Activated CD8-positive, alpha-beta T cell treated with anti-CD3 and anti-CD28 coated beads for 36 hours (primary cell): ENCODE data around the gene CMTM1. TPM values are rescaled to one million over a fixed set of nuclear protein-coding genes. Genes with fewer than 3 reads are reported as not detected.

ENCODE experiments used
- ATAC-seq: fragments of 200-7000 bp; cut with Tn5 transposase; one replicate; pipeline ENCODE4 v1.10.0; 2021; ENCODE audit warnings: mild to moderate bottlenecking, moderate library complexity
- CTCF ChIA-PET: fragments of 350-600 bp; sonication (Branson Sonifier 250); formaldehyde crosslinking; loops from one replicate; lab custom pipeline; 2021; ENCODE audit warnings: antibody characterized with exemption; lab: Charles Lee
- POLR2A ChIA-PET: fragments of 350-600 bp; sonication (Branson Sonifier 250); formaldehyde crosslinking; loops from one replicate; lab custom pipeline; 2021; ENCODE audit warnings: antibody characterized with exemption; lab: Charles Lee
- DNase-seq: peaks from one replicate; pipeline ENCODE4 v3.0.0-alpha.2; 2020
- H3K27ac Mint-ChIP-seq: one replicate; pipeline ENCODE4 v1.8.0; 2021; ENCODE audit warnings: mild to moderate bottlenecking, mixed read lengths
- H3K27me3 Mint-ChIP-seq: one replicate; pipeline ENCODE4 v1.8.0; 2021; ENCODE audit warnings: mixed read lengths
- H3K36me3 Mint-ChIP-seq: one replicate; pipeline ENCODE4 v1.8.0; 2021; ENCODE audit warnings: low read depth, mixed read lengths
- H3K4me1 Mint-ChIP-seq: one replicate; pipeline ENCODE4 v1.8.0; 2021; ENCODE audit warnings: low read depth, mixed read lengths
- H3K4me3 Mint-ChIP-seq: one replicate; pipeline ENCODE4 v1.8.0; 2021; ENCODE audit warnings: mild to moderate bottlenecking, moderate library complexity, mixed read lengths
- H3K9me3 Mint-ChIP-seq: one replicate; pipeline ENCODE4 v1.8.0; 2021; ENCODE audit warnings: mixed read lengths
- CTCF ChIP-seq: fragments of 200-600 bp; IDR thresholded peaks from one replicate; pipeline ENCODE4 v1.8.0; 2022; ENCODE audit warnings: antibody characterized with exemption, mild to moderate bottlenecking
- intact Hi-C: fragments of 100-400 bp; cut with micrococcal nuclease; formaldehyde crosslinking; loops from one replicate; pipeline ENCODE4 v1.10.0; 2022
- total RNA-seq, 2 experiments: library from RNA; stranded (reverse); gene quantifications; one replicate each; pipeline ENCODE4 v1.2.3, GENCODE V29; 2021

CMTM1 gene
- total RNA-seq, 2 experiments from 2014 or later = 5.4 to 6.2 TPM

GRCh38 chr16:66552286-66553177, 13.7 kb upstream of the CMTM1 start, which contains the start of gene CKLF:
Gene CKLF (plus strand): TSS chr16:66552576. CDS start chr16:66552716, 140 bp downstream.
- ATAC-seq (peak; percentile 76), DNase-seq (peak; percentile 90)
- Mint-ChIP-seq H3K9me3 (no peaks in the 10 kb centered on the region), H3K4me1 (peaks cover 63% of the 10 kb centered on the region), H3K36me3 (peaks cover 36% of the 10 kb centered on the region), H3K4me3 (peak within 1 kb of the TSS; percentile 88), H3K27ac (peak within 1 kb of the TSS; percentile 92), H3K27me3 (no peaks in the 10 kb centered on the region)
- POLR2A ChIA-PET = interaction anchor here (0.7 to 7.3 kb wide), 14 partner anchors 8 to 78 kb away, joined by 3 to 78 read pairs (median 5); partner anchors contain the start of genes CMTM2 and CMTM3
- CTCF ChIA-PET = interaction anchor here (0.7 to 4.9 kb wide), 18 partner anchors 10 to 329 kb away, joined by 3 to 41 read pairs (median 4); partner anchors contain the start of genes CMTM2 and CMTM3
- no peak for TF ChIP-seq CTCF
- intact Hi-C loops = loop anchor here (5.0 kb wide), 1 partner anchor 50 kb away; the partner anchor contains the start of gene CMTM3

GRCh38 chr16:66553223-66553622, 13.0 kb upstream of the CMTM1 start:
- ATAC-seq (no peak), DNase-seq (no peak)
- CTCF ChIA-PET = interaction anchor here (1.0 to 4.9 kb wide), 7 partner anchors 10 to 55 kb away, joined by 3 to 41 read pairs (median 7); no protein-coding TSS in a partner anchor
- POLR2A ChIA-PET = interaction anchor here (1.0 to 7.3 kb wide), 10 partner anchors 10 to 78 kb away, joined by 3 to 78 read pairs (median 4); partner anchors contain the start of gene CMTM3
- H3K27me3 Mint-ChIP-seq = no peaks in the 10 kb centered on the region
- H3K9me3 Mint-ChIP-seq = no peaks in the 10 kb centered on the region
- peaks cover 64% of the 10 kb centered on the region for H3K4me1 Mint-ChIP-seq
- intact Hi-C loops = loop anchor here (5.0 kb wide), 1 partner anchor 49 kb away; the partner anchor contains the start of gene CMTM3
- peak overlapping the region; percentile 88 for H3K4me3 Mint-ChIP-seq
- H3K36me3 Mint-ChIP-seq = peaks cover 40% of the 10 kb centered on the region
- no peak for TF ChIP-seq CTCF
- H3K27ac Mint-ChIP-seq = peak overlapping the region; percentile 92

GRCh38 chr16:66554021-66554420, 12.2 kb upstream of the CMTM1 start:
- Mint-ChIP-seq H3K9me3 (no peaks in the 10 kb centered on the region), H3K27me3 (no peaks in the 10 kb centered on the region), H3K4me3 (peak overlapping the region; percentile 88), H3K36me3 (peaks cover 43% of the 10 kb centered on the region), H3K4me1 (peaks cover 60% of the 10 kb centered on the region), H3K27ac (peak overlapping the region; percentile 92)
- CTCF ChIA-PET = interaction anchor here (1.0 to 4.9 kb wide), 5 partner anchors 9 to 147 kb away, joined by 3 to 41 read pairs (median 10); no protein-coding TSS in a partner anchor
- TF ChIP-seq CTCF = no peak
- ATAC-seq (no peak), DNase-seq (no peak)
- intact Hi-C loops = loop anchor here (5.0 kb wide), 1 partner anchor 48 kb away; the partner anchor contains the start of gene CMTM3
- POLR2A ChIA-PET = interaction anchor here (1.1 to 7.3 kb wide), 8 partner anchors 9 to 79 kb away, joined by 3 to 78 read pairs (median 4); no protein-coding TSS in a partner anchor

GRCh38 chr16:66554495-66554894, 11.7 kb upstream of the CMTM1 start:
- no peaks in the 10 kb centered on the region for H3K27me3 Mint-ChIP-seq
- ATAC-seq (no peak), DNase-seq (no peak)
- peak overlapping the region; percentile 92 for H3K27ac Mint-ChIP-seq
- H3K4me3 Mint-ChIP-seq = peak overlapping the region; percentile 88
- H3K9me3 Mint-ChIP-seq = no peaks in the 10 kb centered on the region
- no peak for TF ChIP-seq CTCF
- H3K36me3 Mint-ChIP-seq = peaks cover 43% of the 10 kb centered on the region
- H3K4me1 Mint-ChIP-seq = peaks cover 61% of the 10 kb centered on the region
- POLR2A ChIA-PET = interaction anchor here (1.0 to 7.3 kb wide), 8 partner anchors 9 to 80 kb away, joined by 3 to 78 read pairs (median 4); no protein-coding TSS in a partner anchor
- intact Hi-C loops = loop anchor here (5.0 kb wide), 1 partner anchor 48 kb away; the partner anchor contains the start of gene CMTM3
- CTCF ChIA-PET = interaction anchor here (1.0 to 4.9 kb wide), 4 partner anchors 9 to 147 kb away, joined by 3 to 41 read pairs (median 19); no protein-coding TSS in a partner anchor
